Cortex of kidney (tissue), 1 donor: ENCODE data around the gene DCPS.
"Not testable (repeated sequence)": the region's sequence is repeated elsewhere in the genome, so short reads cannot be mapped to it uniquely, and the experiment has no call there.

Source experiments
- DNase-seq: peaks from one replicate; lab custom pipeline; 2025; lab: John Stamatoyannopoulos, UW

DCPS gene, protein sequence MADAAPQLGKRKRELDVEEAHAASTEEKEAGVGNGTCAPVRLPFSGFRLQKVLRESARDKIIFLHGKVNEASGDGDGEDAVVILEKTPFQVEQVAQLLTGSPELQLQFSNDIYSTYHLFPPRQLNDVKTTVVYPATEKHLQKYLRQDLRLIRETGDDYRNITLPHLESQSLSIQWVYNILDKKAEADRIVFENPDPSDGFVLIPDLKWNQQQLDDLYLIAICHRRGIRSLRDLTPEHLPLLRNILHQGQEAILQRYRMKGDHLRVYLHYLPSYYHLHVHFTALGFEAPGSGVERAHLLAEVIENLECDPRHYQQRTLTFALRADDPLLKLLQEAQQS

DNA sequence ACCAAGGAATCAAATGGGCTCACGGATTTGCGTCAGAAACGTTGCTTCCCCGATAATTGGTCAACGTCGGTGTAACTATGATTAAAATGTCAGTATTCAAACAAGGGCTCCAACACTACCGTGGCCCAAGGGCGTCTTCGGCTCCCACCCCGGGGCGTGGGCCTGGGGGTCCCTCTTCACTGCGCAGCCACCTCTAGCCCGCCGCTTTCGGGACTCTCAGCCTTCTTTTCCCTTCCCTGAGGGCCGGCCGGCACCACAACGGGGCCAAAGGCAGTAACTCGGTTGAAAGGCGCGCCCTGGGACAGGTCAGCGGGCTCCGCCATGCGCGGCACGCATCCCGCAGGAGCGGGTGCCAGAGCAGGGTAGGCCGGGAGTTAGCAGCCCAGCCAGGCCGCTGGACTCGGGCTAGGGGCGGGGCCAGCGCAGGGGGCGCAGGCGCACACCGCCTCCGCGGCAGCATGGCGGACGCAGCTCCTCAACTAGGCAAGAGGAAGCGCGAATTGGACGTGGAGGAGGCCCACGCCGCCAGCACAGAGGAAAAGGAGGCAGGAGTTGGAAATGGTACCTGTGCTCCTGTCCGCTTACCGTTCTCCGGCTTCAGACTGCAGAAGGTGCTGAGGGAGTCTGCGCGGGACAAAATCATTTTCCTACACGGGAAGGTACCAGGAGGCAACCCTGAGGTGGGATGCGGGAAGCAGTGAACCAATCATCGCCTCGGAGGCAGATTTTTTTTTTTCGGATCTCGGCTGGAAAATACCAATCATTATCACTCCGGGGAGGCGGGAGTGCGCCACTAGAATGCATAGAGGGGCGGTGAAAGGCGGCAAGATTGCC is at the start of gene DCPS:
TSS of gene DCPS (plus strand) at position 438 of the 834 bp plus-strand sequence. CDS start at position 459, 21 bp downstream.
- peak; percentile 38 for DNase-seq

DNA sequence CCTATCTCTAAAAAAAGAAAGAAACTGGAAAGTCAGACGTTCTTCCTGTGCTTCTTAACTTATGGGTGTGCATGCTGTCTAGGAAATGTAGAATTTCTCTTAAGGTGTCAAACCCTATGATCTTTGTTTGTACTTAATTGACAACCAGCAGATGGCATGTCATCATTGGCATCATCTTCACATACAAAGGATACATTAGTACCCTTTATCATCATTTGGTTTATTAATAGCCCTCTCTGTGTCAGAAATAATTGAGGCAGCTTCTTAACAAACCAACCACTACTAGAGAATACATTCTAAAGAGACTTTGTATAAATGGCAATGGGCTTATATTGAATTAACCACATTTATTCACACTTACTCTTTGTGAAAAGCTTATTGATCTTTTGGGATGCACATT is 49.0 kb upstream of the DCPS start:
- no peak for DNase-seq

DNA sequence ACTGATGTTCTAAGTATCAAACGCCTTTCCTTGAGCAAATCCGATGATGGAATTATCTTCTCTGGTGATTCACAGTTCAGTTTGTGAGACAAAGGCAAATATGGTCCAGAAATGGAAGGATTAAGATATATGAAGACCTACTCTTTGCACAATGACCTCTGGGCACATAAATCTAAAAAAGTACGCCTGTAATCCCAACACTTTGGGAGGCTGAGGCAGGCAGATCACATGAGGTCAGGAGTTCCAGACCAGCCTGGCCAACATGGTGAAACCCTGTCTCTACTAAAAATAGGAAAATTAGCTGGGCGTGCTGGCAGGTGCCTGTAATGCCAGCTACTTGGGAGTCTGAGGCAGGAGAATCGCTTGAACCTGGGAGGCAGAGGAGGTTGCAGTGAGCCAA is 48.4 kb upstream of the DCPS start:
- DNase-seq: not testable (repeated sequence)

DNA sequence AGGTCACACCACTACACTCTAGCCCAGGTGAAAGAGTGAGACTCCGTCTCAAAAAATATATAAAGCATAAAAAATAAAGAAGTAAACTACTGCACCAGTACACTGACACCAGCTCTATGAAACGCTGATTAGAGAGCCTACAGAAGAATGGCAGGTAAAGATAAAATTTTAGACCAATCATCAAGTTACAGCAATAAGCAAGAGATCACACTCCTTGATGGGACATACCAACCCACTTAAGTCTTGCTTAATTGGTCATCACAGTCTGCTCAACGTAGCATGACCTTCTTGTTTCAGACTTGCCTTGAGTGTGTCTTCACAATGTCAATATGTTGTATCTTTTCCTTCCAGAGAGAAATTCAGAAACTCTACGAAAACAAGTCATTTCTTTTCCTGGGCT is 47.6 kb upstream of the DCPS start:
- DNase-seq: no peak

DNA sequence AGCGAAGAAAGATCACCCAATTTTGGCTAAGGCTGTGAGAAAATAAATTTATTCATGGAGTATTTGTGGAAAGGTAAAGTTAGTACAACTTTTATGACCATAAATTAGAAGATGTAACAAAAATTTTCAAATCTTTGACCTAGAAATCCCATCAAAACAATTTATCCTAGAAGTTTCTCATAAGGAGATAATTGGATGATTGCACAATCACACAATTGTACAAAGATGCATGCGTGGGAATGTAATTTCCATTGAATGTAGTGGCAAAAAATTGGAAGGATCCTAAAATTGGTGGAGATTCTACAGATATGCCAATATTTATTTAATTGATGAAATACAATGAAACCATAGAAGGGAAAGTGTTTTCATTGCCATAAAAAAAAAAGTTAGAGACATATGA is 46.7 kb upstream of the DCPS start:
- no peak for DNase-seq

DNA sequence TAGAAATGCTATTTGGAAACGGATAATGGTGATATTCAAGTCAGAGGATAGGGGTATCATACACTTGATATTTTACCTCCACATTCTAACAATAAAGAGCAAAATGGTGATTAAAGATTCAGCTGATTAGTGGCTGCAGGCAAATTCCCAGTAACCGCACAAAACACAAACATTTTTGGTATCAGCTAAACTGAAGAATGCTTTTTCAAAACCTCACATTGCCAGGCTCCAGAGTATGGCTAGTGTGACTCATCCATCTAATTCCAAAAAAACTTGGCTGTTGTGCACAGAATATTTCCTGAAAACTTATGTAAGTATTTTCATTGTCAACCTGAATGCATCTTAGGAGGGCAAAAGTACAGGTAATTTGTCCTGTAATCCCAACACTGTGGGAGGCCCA is 46.1 kb upstream of the DCPS start:
- no peak for DNase-seq

DNA sequence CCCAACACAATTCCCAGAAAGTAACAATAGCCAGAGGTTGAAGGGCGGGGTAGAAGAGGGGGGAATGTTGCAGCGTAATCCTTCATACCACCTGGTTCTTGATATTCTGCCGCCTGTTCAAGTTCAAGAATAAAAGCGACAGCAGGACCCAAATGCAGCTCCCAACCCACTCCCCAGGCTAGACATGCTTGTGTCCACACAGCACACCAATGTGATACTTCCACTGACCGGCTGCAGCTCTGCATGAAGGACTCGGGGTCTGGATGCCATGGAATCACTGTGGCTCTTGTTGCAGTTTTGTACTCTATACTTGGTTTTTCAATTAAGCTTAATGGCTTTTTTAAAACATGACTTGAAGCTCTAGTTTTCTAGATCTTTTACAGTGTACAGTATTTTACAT is 41.6 kb upstream of the DCPS start:
- DNase-seq: no peak

DNA sequence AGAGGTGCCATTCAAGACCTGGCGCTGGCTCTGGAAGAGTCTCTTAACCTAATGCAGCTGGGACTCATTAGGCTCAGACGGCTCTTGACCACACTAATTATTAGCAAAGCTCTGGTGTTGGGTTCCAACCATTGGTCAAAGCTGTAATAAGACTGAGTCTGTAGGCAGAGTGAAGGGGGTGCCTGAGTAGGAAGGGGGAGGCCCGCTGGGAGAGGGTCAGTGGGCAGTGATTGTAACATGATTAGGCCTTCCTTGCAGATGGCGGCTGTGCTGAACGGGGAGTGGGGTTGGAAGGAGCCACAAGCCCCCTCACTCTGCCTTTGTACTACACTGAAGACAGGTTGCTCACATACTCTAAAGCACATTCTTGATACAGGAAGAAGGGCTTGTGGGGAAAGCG is 40.4 kb upstream of the DCPS start:
- DNase-seq: no peak

DNA sequence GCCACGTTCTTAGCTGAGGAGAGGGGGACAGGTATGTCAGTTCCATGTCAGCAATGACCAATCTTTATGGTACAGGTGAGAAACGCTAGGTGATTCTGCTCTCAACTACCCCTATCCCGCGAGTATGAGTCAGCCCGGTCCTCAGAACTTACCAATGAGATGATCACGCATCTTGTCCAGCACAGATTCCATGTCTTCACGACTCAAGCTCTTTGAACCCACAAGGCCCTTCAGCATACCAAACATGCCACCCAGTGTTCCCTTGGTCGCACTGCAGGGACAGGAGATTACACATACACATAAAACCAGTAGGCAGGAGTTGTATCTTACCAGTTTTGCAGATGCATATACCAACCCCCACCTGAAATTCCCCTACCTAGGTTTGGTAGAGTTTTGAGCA is 38.0 kb upstream of the DCPS start:
- DNase-seq: no peak

DNA sequence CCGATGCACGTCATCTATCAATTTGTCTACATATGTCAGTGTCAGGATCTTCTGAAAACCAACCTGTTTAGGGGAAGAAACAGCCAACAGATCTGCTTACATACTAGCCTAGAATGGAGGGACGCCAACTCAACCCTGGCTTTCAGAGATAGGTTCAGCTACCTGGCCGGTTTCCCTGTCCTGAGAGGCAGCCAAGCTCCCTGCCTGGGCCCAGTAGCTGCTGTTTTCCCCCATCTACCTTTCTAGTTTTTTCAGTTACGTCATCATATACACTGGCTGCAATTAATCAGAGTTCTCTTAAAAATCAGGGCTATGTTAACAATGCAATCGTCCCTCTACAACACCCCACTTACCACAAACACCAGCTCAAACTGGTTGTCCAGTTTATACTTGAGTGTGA is 36.2 kb upstream of the DCPS start:
- no peak for DNase-seq

DNA sequence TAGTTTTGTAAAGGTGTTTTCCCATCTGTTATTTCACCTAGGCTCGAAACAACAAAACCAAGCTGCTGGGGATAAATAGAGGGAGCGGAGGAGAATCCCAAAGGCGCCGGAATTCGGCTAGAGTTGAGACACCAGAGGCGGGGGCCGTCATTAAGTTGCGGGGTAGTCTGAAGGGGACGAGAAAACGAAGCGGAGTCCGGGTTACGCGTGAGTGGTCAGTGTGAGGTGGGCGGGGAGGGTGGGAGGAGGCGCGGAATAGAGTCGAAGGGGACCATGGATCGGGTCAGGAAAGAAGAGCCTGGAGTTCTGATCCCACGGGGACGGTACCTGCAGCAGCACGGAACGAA is 35.5 kb upstream of the DCPS start:
- no peak for DNase-seq

DNA sequence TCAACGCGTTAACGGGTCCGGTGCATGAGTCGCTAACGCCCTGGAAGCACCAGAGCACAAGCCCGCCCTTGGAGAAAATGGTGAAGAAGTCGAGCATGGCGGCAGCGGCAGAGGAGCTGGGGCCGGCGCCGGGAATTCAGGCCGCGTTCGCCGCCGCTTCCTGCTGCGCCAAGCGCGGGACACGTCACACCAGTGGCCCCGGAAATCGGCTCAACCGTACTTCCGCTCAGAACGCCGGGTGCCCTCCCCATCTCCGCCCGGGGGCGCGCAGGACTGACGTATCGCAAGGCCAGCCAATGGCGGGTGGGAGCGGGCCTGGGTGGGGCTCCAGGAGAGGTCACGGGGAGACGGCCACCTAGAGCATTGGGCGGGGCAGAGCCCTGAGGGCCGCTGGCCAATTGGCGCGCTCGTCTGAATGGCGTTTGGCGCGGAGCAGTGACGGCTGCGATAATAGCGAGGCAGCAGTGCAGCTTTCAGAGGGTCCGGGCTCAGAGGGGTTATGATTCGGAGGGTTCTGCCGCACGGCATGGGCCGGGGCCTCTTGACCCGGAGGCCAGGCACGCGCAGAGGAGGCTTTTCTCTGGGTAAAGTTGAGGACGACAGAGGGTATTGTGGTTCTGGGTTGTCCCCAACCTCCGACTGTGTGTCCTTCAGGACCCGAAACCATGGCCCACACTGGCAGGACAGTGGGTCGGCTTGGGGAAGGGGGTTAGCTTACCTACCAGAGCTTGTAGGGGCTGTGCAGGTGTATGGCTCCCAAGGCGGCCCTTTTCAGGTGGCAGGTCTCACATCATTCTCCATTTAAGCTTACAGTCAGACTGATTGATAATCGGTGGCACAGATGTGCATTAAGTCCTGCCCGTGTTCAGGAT is 34.9 kb upstream of the DCPS start, which contains the start of the genes FOXRED1 and SRPRA:
TSS of gene FOXRED1 (plus strand) at position 447 of the 872 bp plus-strand sequence. CDS start at position 500, 53 bp downstream.
TSS of gene SRPRA (minus strand) at position 188 of the 872 bp plus-strand sequence. CDS start at position 97, 91 bp downstream.
- DNase-seq: peak; percentile 92

DNA sequence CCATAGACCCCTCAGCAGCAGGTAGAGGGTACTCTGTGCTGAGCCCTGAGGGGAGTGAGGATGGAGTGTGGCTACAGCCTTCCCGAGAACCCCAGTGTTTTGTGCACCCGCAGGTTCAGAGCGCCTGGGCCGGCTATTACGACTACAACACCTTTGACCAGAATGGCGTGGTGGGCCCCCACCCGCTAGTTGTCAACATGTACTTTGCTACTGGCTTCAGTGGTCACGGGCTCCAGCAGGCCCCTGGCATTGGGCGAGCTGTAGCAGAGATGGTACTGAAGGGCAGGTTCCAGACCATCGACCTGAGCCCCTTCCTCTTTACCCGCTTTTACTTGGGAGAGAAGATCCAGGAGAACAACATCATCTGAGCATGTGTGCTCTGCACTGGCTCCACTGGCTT is 26.5 kb upstream of the DCPS start:
- no peak for DNase-seq

DNA sequence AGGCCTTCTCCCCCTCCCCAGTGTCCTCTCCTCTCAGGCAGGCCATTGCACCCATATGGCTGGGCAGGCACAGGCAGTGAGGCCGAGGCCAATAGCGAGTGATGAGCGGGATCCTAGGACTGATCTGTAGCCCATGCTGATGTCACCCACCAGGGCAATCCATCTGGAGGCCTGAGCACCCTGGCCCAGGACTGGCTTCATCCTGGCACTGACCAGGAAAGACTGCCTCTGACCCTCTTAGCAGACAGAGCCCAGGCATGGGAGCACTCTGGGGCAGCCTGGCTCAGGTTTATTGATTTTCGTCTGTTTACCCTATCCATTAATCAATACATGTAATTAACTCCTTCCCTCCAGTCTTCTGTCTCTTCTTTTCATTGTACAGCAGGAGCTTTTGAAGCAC is 26.1 kb upstream of the DCPS start:
- DNase-seq: no peak

DNA sequence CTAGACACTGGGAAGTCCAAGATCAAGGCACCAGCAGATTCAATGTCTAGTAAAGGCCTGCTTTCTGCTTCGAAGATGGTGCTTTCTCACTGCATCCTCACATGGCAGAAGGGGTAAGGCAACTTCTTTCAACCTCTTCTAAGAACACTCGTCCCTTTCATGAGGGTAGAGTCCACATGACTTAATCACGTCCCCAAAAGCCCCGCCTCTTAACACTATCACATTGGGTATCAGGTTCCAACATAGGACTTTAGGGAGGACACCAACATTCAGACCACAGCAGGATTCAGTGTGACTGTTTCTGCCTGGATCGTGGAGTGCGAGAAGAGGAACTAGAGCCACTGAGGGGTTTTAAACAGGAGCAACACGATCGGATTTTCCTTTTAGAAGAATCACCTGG is 24.7 kb upstream of the DCPS start:
- no peak for DNase-seq

DNA sequence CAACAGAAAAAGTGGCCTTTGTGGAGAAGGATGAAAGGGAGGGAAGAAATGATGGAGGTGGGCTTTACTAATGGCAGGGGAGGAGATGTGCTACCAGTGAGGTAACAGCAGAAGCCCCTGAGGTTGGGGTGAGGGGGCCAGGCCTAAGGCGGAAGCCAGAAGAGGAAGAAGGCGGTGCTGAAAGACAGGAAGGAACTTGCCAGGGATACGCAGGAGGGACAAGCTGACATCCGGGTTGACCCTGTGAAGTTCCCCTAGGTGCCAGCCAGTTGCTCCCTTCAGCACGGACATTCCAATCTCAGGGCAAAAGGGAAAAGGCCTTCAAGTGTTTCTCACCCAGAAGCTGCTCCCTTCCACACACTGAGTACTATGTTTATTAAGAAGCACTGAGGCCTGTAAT is 23.3 kb upstream of the DCPS start:
- no peak for DNase-seq

DNA sequence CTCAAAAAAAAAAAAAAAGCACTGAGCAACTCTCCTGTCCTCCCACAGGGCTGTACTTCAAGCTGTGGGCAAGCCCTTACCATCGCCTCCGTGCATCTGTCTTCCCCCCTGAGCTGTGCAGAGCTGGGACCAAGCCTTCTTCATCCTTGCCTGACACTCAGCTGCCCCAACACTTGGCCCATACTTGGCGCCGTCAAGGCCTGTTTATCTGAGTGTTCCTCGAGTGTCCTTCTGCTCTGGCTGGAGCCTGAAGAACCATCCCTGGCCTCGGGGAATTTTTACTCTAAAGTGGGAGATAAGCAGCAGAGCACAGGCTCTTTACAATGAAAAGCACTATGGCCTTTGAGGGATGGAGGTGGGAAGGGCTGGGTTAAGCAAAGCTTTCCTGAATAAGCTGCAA is 22.6 kb upstream of the DCPS start:
- DNase-seq: no peak

DNA sequence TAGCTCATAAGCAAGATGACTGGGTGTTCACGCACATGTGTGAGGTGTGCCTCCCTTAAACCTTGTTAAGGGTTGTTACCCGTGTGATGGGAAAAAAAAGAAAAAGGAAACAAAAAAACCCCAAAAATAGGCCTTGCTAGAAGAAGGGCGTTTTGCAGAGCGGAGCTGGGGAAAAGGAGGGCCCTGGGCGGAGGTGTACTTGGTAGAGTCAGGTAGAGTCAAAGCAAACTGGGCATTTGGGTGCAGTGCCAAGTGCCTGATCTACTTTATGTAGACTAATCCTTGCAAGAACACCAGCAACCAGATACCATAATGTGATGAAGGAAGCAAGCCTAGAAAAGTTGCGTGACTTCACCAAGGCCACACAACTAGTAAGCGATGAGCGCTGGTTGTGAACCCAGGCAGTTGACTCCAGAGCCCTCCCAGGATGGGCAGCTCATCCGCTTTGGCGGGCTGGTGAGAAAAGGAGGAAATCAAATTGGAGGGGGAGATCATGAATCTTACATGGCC is 22.1 kb upstream of the DCPS start:
- no peak for DNase-seq

DNA sequence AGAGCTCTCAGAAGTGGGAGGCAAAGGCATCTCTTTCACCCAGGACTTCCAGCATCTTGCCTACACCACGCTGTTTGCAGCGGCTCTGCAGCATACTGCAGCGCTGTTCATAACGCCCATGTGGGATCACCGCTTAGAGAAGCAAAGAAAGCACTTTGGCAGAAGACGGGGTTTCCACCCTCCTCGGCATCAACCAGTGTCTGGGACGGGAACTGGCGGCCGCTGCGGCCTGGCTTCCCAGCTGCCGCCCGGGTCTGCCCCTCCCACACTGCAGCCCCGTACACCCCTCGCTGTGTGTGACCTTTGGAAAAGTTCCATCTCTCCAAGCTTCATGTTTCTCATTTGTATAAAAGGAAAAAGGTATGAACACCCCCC is 21.5 kb upstream of the DCPS start:
- DNase-seq: no peak

DNA sequence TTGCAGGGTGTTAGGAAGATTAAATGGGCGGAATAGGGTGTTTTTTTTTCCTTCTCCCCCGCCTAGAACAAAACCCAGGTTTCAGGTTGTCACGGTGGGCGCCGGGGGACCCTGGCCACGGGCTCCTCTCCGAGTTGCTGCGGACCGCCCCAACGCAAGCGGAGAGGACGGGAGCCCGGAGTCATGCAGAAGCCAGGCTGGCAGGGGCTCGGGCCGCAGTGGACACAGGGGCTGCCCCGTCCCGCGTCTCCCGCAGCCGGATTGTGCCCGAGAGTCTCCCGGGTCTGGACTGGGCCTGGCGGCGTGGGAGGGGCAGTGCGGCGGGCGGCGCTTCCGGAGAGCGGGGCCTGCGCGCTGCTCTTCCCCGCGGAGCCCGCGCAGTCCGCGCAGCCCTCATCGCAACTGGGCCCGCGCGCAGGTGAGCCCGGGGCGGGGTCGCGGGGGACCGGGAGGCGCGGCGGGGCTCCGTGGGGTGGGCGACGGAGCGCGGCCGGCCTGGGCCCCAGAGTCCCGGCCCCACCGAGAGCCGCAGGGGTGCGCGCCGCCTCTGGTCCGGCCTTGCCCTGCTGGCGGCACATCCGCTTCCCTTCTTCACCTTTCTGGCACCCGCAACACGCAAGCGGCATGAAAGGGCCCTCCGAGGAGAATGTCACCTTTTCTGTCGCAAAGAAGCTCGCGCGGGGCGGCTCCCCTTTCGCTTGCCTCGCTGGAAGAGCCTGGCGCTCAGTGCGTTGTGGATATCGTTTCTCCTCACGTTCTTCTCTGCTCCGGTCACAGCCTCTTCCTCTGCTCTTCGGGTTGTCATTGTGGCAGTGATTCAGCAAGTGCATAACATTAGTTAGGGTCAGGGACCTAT is 20.9 kb upstream of the DCPS start, which contains the start of gene TIRAP:
TSS of gene TIRAP (plus strand) at position 358 of the 856 bp plus-strand sequence. CDS start 7,802 bp downstream, outside the sequence.
- DNase-seq: no peak

DNA sequence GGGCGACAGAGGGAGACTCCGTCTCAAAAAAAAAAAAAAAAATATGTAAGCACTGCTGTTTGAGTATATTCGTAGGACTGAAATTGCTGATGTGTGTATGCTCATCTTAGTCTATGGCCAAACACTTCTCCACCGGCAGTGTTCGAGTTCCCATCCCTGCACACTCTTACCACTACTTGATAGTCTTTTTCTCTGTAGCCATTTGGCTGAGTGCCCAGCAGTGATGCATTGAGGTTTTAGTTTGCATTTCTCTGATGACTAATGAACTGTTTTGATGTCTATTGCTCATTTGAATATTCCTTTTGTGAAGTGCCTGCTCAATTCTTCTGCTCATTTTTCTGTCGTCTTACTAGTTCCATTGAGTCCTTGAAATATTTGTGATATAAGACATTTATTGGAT is 19.0 kb upstream of the DCPS start:
- DNase-seq: no peak
